HL-60 (cell line): ENCODE results near the gene FREM3.

ENCODE experiments used
- CTCF ChIP-seq: IDR thresholded peaks from one replicate; pipeline ENCODE4 v1.5.1; 2011; ENCODE audit warnings: low read length, control low read depth, inconsistent platforms; ENCODE audit not compliant: insufficient read depth
- POLR2AphosphoS5 ChIP-seq: IDR thresholded peaks from 2 replicates; pipeline ENCODE4 v1.6.1; 2012; ENCODE audit warnings: low read depth
- REST ChIP-seq: IDR thresholded peaks from 2 replicates; pipeline ENCODE4 v1.6.1; 2012; ENCODE audit warnings: low read depth; ENCODE audit not compliant: insufficient replicate concordance

GRCh38 chr4:143713553-143713952, 13.1 kb upstream of the FREM3 start:
- TF ChIP-seq CTCF, result no peak
- TF ChIP-seq REST, result no peak
- TF ChIP-seq POLR2AphosphoS5, result no peak
